Muscle layer of colon (tissue), 2 donors: Measurements from ENCODE around the gene MRPL49.

Experiments
- H3K27ac ChIP-seq: one replicate; pipeline ENCODE4 v1.7.0; 2013; ENCODE audit warnings: low read depth, mild to moderate bottlenecking, low read length, moderate library complexity
- H3K27me3 ChIP-seq, 2 donors: one replicate each; pipeline ENCODE4 v1.7.0; 2013; ENCODE audit warnings: low read length in 2 of 2, mild to moderate bottlenecking in 2 of 2; ENCODE audit not compliant: insufficient read depth in 2 of 2, control insufficient read depth in 1 of 2
- H3K36me3 ChIP-seq: one replicate; pipeline ENCODE4 v1.7.0; 2013; ENCODE audit warnings: mild to moderate bottlenecking, low read length; ENCODE audit not compliant: insufficient read depth
- H3K4me1 ChIP-seq: one replicate; pipeline ENCODE4 v1.7.0; 2013; ENCODE audit warnings: mild to moderate bottlenecking, low read length; ENCODE audit not compliant: insufficient read depth
- H3K4me3 ChIP-seq, 2 donors: one replicate each; pipeline ENCODE4 v1.7.0; 2013; ENCODE audit warnings: low read length in 2 of 2, low read depth in 1 of 2, mild to moderate bottlenecking in 1 of 2, moderate library complexity in 1 of 2
- H3K9ac ChIP-seq: one replicate; pipeline ENCODE4 v1.7.0; 2013; ENCODE audit warnings: low read length
- H3K9me3 ChIP-seq: one replicate; pipeline ENCODE4 v1.7.0; 2013; ENCODE audit warnings: mild to moderate bottlenecking, low read length
- donor health status: abdominal sarcoma.
- donor health status: Adenocarcinoma of cecum.

Gene MRPL49

GRCh38 chr11:65087216-65087615 lies 34.9 kb upstream of the MRPL49 start:
- peaks cover 31% of the 10 kb centered on the region for H3K36me3 ChIP-seq
- no peak overlapping the region for H3K9ac ChIP-seq

GRCh38 chr11:65087827-65088226 lies 34.3 kb upstream of the MRPL49 start:
- Histone ChIP-seq H3K27me3 (no peaks in the 10 kb centered on the region), H3K27ac (no peak overlapping the region), H3K4me3 (no peak overlapping the region), H3K36me3 (peaks cover 31% of the 10 kb centered on the region), H3K4me1 (peaks cover 18% of the 10 kb centered on the region), H3K9ac (no peak overlapping the region), H3K9me3 (no peaks in the 10 kb centered on the region)

More at GRCh38 chr11:65087216-65087615, 34.9 kb upstream of the MRPL49 start:
- Histone ChIP-seq H3K4me1 (peaks cover 18% of the 10 kb centered on the region), H3K4me3 (no peak overlapping the region), H3K9me3 (no peaks in the 10 kb centered on the region), H3K27ac (no peak overlapping the region), H3K27me3 (no peaks in the 10 kb centered on the region)

- Histone ChIP-seq H3K27ac (no peak overlapping the region), H3K9ac (no peak overlapping the region), H3K36me3 (peaks cover 31% of the 10 kb centered on the region), H3K4me1 (peaks cover 10% of the 10 kb centered on the region), H3K4me3 (no peak overlapping the region), H3K27me3 (no peaks in the 10 kb centered on the region), H3K9me3 (no peaks in the 10 kb centered on the region)
These were observed 32.5 kb upstream of the MRPL49 start for GRCh38 chr11:65089621-65090020.

DNA sequence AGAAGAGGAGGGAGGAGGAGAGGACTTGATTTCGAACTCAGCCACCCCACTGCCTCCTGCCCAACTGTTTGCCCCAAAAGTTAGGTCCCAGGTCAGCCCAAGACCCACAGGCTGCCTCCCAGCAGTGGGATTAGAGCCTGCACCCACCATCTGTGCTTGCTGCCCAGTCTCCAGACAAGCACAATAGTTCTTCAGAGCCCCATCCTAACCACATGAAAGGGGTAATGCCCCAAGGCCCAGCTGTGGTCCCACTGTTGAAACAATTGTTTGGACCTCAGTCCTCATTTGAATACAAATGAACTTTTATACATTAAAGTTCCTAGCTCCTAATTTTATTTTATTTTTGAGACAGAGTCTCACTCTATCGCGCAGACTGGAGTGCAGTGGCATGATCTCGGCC lies 31.5 kb upstream of the MRPL49 start:
- no peak overlapping the region for H3K4me3 ChIP-seq
- H3K9ac ChIP-seq, result no peak overlapping the region
- H3K4me1 ChIP-seq, result peaks cover 2% of the 10 kb centered on the region
- H3K27ac ChIP-seq, result no peak overlapping the region
- no peaks in the 10 kb centered on the region for H3K9me3 ChIP-seq
- H3K36me3 ChIP-seq, result peaks cover 24% of the 10 kb centered on the region
- H3K27me3 ChIP-seq, result no peaks in the 10 kb centered on the region

GRCh38 chr11:65095427-65095826 lies 26.7 kb upstream of the MRPL49 start:
- Histone ChIP-seq H3K36me3 (peaks cover 13% of the 10 kb centered on the region), H3K27me3 (no peaks in the 10 kb centered on the region), H3K27ac (peak overlapping the region; percentile 41), H3K9me3 (no peaks in the 10 kb centered on the region), H3K9ac (no peak overlapping the region), H3K4me3 (peak overlapping the region in 1 of 2 donors; percentile 85), H3K4me1 (peaks cover 12% of the 10 kb centered on the region)

GRCh38 chr11:65095974-65096806 lies 25.9 kb upstream of the MRPL49 start, which contains the start of gene VPS51:
VPS51 (plus strand) TSS chr11:65096214; CDS start chr11:65096251, 37 bp downstream.
- no peaks in the 10 kb centered on the region for H3K27me3 ChIP-seq
- H3K27ac ChIP-seq, result peak within 1 kb of the TSS; percentile 86
- H3K4me3 ChIP-seq, result peak within 1 kb of the TSS; percentile 77 to 85

GRCh38 chr11:65096926-65097325 lies 25.2 kb upstream of the MRPL49 start:
- Histone ChIP-seq H3K27me3 (no peaks in the 10 kb centered on the region), H3K36me3 (peaks cover 13% of the 10 kb centered on the region), H3K4me3 (peak overlapping the region; percentile 77 to 85), H3K9ac (no peak overlapping the region), H3K4me1 (peaks cover 12% of the 10 kb centered on the region), H3K27ac (peak overlapping the region; percentile 86), H3K9me3 (no peaks in the 10 kb centered on the region)

More at GRCh38 chr11:65095974-65096806, 25.9 kb upstream of the MRPL49 start, which contains the start of gene VPS51:
- Histone ChIP-seq H3K36me3 (peaks cover 13% of the 10 kb centered on the region), H3K4me1 (peaks cover 12% of the 10 kb centered on the region), H3K9me3 (no peaks in the 10 kb centered on the region), H3K9ac (peak within 1 kb of the TSS; percentile 53)

DNA sequence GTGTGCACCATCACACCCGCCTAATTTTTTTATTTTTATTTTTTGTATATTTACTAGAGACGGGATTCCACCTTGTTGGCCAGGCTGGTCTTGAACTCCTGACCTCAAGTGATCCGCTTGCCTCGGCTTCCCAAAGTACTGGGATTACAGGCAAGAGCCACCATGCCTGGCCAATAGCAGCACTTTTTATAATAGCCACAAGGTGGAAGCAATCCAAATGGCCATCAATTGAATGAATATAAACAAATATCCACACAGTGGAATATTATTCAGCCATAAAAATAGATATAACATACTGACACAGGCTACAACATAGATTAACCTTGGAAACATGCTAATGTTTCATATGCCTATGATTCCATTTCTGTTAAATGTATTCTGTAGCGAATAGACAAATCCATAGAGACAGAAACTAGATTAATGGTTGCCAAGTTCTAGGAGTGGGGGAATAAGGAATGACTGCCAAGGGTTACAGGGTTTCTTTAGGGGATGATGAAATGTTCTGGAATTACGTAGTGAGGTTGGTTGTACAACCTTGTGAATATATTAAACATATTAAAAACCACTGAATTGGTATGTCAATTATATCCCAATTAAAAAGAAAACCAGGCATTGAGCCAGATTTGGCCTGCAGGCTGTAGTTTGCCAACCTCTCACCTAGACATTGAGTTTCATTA lies 21.3 kb upstream of the MRPL49 start:
- H3K27ac ChIP-seq, result no peak overlapping the region
- H3K36me3 ChIP-seq, result peaks cover 24% of the 10 kb centered on the region
- H3K9ac ChIP-seq, result no peak overlapping the region

GRCh38 chr11:65102142-65103095 lies 19.7 kb upstream of the MRPL49 start:
- Histone ChIP-seq H3K27ac (no peak overlapping the region), H3K36me3 (peaks cover 27% of the 10 kb centered on the region), H3K4me1 (peaks cover under 1% of the 10 kb centered on the region), H3K9me3 (no peaks in the 10 kb centered on the region), H3K27me3 (no peaks in the 10 kb centered on the region), H3K4me3 (no peak overlapping the region), H3K9ac (no peak overlapping the region)

More for the DNA sequence above, 21.3 kb upstream of the MRPL49 start:
- H3K9me3 ChIP-seq, result no peaks in the 10 kb centered on the region
- H3K4me1 ChIP-seq, result peaks cover 8% of the 10 kb centered on the region
- H3K4me3 ChIP-seq, result no peak overlapping the region
- H3K27me3 ChIP-seq, result no peaks in the 10 kb centered on the region

- peaks cover 22% of the 10 kb centered on the region for H3K36me3 ChIP-seq
- no peaks in the 10 kb centered on the region for H3K4me1 ChIP-seq
- no peak overlapping the region for H3K9ac ChIP-seq
- no peak overlapping the region for H3K4me3 ChIP-seq
- H3K9me3 ChIP-seq, result no peaks in the 10 kb centered on the region
- no peaks in the 10 kb centered on the region for H3K27me3 ChIP-seq
- H3K27ac ChIP-seq, result no peak overlapping the region
These were observed 18.6 kb upstream of the MRPL49 start for GRCh38 chr11:65103476-65103875.

GRCh38 chr11:65104628-65105027 lies 17.5 kb upstream of the MRPL49 start:
- H3K4me1 ChIP-seq, result no peaks in the 10 kb centered on the region
- peaks cover 24% of the 10 kb centered on the region for H3K36me3 ChIP-seq
- no peak overlapping the region for H3K27ac ChIP-seq
- no peak overlapping the region for H3K9ac ChIP-seq
- H3K4me3 ChIP-seq, result no peak overlapping the region
- H3K9me3 ChIP-seq, result no peaks in the 10 kb centered on the region
- no peaks in the 10 kb centered on the region for H3K27me3 ChIP-seq
